GM12878 (cell line): Measurements from ENCODE around the gene CACNA2D3. TPM values are rescaled to one million over a fixed set of nuclear protein-coding genes. Genes with fewer than 3 reads are reported as not detected.

Experiments
- CBX3 ChIP-seq: fragments of 200-600 bp; sonication (generic); IDR thresholded peaks from 2 replicates; pipeline ENCODE4 v1.6.1; 2016; ENCODE audit warnings: low read depth, borderline replicate concordance
- HDGF ChIP-seq: fragments of 450-650 bp; IDR thresholded peaks from 2 replicates; pipeline ENCODE4 v1.6.1; 2016; ENCODE audit warnings: antibody characterized with exemption
- PML ChIP-seq: IDR thresholded peaks from 2 replicates; pipeline ENCODE4 v1.6.1; 2012; ENCODE audit warnings: low read length, inconsistent platforms
- SMARCA5 ChIP-seq: fragments of 450-650 bp; IDR thresholded peaks from 2 replicates; pipeline ENCODE4 v1.6.1; 2017; ENCODE audit warnings: mild to moderate bottlenecking
- USF1 ChIP-seq: IDR thresholded peaks from 2 replicates; pipeline ENCODE4 v1.6.1; 2011; ENCODE audit warnings: borderline replicate concordance, low read depth, mild to moderate bottlenecking, moderate library complexity, mixed read lengths, low read length; ENCODE audit not compliant: insufficient read depth; ENCODE audit errors: extremely low read length
- polyA plus RNA-seq, 11 experiments: library from polyadenylated mRNA; depleted of rRNA in 4 of 11; unstranded in 6 of 11; stranded (reverse) in 5 of 11; fragments of >200 nt; fragmentation: Nextera tagmentation in 4 of 11; fragmentation: Illumina TruSeq in 1 of 11; extraction: Ambion mirVana in 4 of 11; extraction: Trizol in 1 of 11; gene quantifications; 1 replicate in 1 of 11; 2 replicates in 10 of 11; pipeline versions ENCODE4 v1.2.1 to v1.2.3, GENCODE V29; 2011 to 2016; ENCODE audit warnings: inconsistent platforms in 2 of 11, missing spikeins in 2 of 11, low read depth in 1 of 11
- total RNA-seq, 4 experiments: library from RNA; depleted of rRNA in 3 of 4; stranded (reverse); fragments of >200 nt in 3 of 4; fragmentation: Illumina TruSeq in 1 of 4; extraction: Trizol in 1 of 4; gene quantifications; 2 replicates each; pipeline versions ENCODE4 v1.2.1 to v1.2.3, GENCODE V29; 2013 to 2021
- TF ChIP-seq, protein P1 (sequence below): fragments of 450-650 bp; IDR thresholded peaks from 2 replicates; pipeline ENCODE4 v1.6.1; 2018; ENCODE audit warnings: mild to moderate bottlenecking, low read depth, moderate library complexity; ENCODE audit not compliant: partially characterized antibody
- TF ChIP-seq, protein P2 (sequence below): fragments of 450-650 bp; IDR thresholded peaks from 2 replicates; pipeline ENCODE4 v1.6.1; 2014; ENCODE audit warnings: mild to moderate bottlenecking
- TF ChIP-seq, protein P3 (sequence below): IDR thresholded peaks from 2 replicates; pipeline ENCODE4 v1.6.1; 2012; ENCODE audit warnings: low read depth, low read length, improper control_type of control experiment

The CACNA2D3 gene
- total and polyA plus RNA-seq, 10 of the 15 experiments (the other 5 are each of a cell fraction or from before 2014, with no cell fraction given), result not detected

DNA sequence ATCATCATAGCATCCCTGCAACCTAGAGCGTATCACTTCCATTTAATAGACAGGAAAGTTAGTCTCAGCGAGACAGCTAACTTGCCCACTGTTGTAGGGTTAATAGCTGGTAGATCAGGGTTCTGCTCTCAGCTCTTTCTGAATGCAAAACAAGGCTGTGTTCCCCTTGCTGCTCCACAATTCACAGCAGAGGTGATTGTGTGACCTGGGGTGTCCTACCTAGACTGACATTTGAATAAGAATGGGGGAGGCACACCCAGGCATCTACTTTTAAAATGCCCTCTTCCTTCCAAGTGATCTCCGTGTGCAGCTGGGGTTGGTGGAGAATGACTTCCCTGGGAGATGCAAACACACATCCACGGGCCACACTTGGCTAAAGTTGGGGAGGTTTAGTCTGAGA lies 43.0 kb upstream of the CACNA2D3 start (continued):
- TF ChIP-seq USF1 (no peak), PML (no peak), SMARCA5 (no peak), HDGF (no peak), CBX3 (no peak)
- TF ChIP-seq, protein P1, sequence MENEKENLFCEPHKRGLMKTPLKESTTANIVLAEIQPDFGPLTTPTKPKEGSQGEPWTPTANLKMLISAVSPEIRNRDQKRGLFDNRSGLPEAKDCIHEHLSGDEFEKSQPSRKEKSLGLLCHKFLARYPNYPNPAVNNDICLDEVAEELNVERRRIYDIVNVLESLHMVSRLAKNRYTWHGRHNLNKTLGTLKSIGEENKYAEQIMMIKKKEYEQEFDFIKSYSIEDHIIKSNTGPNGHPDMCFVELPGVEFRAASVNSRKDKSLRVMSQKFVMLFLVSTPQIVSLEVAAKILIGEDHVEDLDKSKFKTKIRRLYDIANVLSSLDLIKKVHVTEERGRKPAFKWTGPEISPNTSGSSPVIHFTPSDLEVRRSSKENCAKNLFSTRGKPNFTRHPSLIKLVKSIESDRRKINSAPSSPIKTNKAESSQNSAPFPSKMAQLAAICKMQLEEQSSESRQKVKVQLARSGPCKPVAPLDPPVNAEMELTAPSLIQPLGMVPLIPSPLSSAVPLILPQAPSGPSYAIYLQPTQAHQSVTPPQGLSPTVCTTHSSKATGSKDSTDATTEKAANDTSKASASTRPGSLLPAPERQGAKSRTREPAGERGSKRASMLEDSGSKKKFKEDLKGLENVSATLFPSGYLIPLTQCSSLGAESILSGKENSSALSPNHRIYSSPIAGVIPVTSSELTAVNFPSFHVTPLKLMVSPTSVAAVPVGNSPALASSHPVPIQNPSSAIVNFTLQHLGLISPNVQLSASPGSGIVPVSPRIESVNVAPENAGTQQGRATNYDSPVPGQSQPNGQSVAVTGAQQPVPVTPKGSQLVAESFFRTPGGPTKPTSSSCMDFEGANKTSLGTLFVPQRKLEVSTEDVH, result no peak
- TF ChIP-seq, protein P2, sequence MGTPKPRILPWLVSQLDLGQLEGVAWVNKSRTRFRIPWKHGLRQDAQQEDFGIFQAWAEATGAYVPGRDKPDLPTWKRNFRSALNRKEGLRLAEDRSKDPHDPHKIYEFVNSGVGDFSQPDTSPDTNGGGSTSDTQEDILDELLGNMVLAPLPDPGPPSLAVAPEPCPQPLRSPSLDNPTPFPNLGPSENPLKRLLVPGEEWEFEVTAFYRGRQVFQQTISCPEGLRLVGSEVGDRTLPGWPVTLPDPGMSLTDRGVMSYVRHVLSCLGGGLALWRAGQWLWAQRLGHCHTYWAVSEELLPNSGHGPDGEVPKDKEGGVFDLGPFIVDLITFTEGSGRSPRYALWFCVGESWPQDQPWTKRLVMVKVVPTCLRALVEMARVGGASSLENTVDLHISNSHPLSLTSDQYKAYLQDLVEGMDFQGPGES, result no peak
- TF ChIP-seq, protein P3, sequence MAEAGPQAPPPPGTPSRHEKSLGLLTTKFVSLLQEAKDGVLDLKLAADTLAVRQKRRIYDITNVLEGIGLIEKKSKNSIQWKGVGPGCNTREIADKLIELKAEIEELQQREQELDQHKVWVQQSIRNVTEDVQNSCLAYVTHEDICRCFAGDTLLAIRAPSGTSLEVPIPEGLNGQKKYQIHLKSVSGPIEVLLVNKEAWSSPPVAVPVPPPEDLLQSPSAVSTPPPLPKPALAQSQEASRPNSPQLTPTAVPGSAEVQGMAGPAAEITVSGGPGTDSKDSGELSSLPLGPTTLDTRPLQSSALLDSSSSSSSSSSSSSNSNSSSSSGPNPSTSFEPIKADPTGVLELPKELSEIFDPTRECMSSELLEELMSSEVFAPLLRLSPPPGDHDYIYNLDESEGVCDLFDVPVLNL, result no peak
